Right lobe of liver (tissue), 6 donors: ENCODE results near the gene VARS2. TPM values are rescaled to one million over a fixed set of nuclear protein-coding genes. Genes with fewer than 3 reads are reported as not detected.
"Not testable (repeated sequence)": the region's sequence is repeated elsewhere in the genome, so short reads cannot be mapped to it uniquely, and the experiment has no call there.

Experiments used
- ATAC-seq, 4 donors: fragments of 200-7000 bp; cut with Tn5 transposase; one replicate each; pipeline ENCODE4 v1.9.1; 2020; ENCODE audit warnings: mild to moderate bottlenecking in 4 of 4, moderate library complexity in 4 of 4
- DNase-seq, 3 donors: peaks; one replicate each; pipeline ENCODE4 v3.0.0-alpha.2; 2020
- H3K27ac ChIP-seq, 3 donors: fragments of 200-600 bp; one replicate each; pipeline ENCODE4 v1.8.0; 2022
- H3K27me3 ChIP-seq, 2 donors: fragments of 200-600 bp; one replicate each; pipeline ENCODE4 v1.8.0; 2022
- H3K36me3 ChIP-seq, 4 donors: fragments of 200-600 bp; sonication (generic) in 1 of 4; one replicate each; pipeline versions ENCODE4 v1.5.1 to v1.8.0; 2017 to 2022; ENCODE audit warnings: control low read depth in 1 of 4
- H3K4me1 ChIP-seq, 4 donors: fragments of 200-600 bp; sonication (generic) in 1 of 4; one replicate each; pipeline versions ENCODE4 v1.5.1 to v1.8.0; 2017 to 2022; ENCODE audit warnings: control low read depth in 1 of 4
- H3K4me3 ChIP-seq, 3 donors: fragments of 200-600 bp; one replicate each; pipeline ENCODE4 v1.8.0; 2022
- H3K9me3 ChIP-seq, 4 donors: fragments of 200-600 bp; sonication (generic) in 1 of 4; one replicate each; pipeline versions ENCODE4 v1.5.1 to v1.8.0; 2017 to 2022; ENCODE audit warnings: control low read depth in 1 of 4
- POLR2A ChIP-seq: fragments of 450-650 bp; IDR thresholded peaks from one replicate; pipeline ENCODE4 v1.6.1; 2017; ENCODE audit warnings: antibody characterized with exemption, mild to moderate bottlenecking
- WGBS: methylation state at CpG from one replicate; pipeline ENCODE4 v1.1.6; 2018; ENCODE audit warnings: low coverage, low lambda C conversion rate; ENCODE audit not compliant: insufficient coverage; ENCODE audit errors: missing lambda C conversion rate; 5-methylcytosine and 5-hydroxymethylcytosine counted together
- intact Hi-C, 2 donors: fragments of 100-400 bp; cut with DNase I; formaldehyde crosslinking; loops; one replicate each; pipeline versions ENCODE4 v1.11.2 to v1.14.1; 2022
- long read RNA-seq: library from polyadenylated mRNA; unstranded; transcript quantifications from one replicate; pipeline ENCODE4 v2.0.0, GENCODE V29; 2019
- total RNA-seq, 6 experiments: library from RNA; depleted of rRNA in 2 of 6; stranded (reverse); fragments of >200 nt in 2 of 6; fragmentation: NEBNext Ultra II Directional in 3 of 6; extraction: Animal tissue kit (Norgen Biotek cat#: 25700) in 3 of 6; gene quantifications; one replicate each; pipeline versions ENCODE4 v1.1.0 to v1.2.4, GENCODE V29; 2016 to 2023
- TF ChIP-seq, protein P1 (sequence below), 4 donors: fragments of 200-600 bp in 3 of 4; fragments of 450-650 bp in 1 of 4; IDR thresholded peaks; one replicate each; pipeline versions ENCODE4 v1.5.1 to v1.8.0; 2016 to 2022; ENCODE audit warnings: antibody characterized with exemption in 4 of 4, mild to moderate bottlenecking in 2 of 4
- donor health status: DM: no; HTN: yes; CAD: no.
- donor health status: DM: no; HTN: no; CAD: no.
- donor health status: DM: no; HTN: no; CAD: no.
- donor health status: DM: no; HTN: yes; CAD: no.
- donor health status: DM: no; HTN: yes; CAD: no.

Gene VARS2
- total RNA-seq, result 10 to 100 TPM; 21.5 to 36.1 (median 25.9) TPM
- long read RNA-seq, result 0 reads

DNA sequence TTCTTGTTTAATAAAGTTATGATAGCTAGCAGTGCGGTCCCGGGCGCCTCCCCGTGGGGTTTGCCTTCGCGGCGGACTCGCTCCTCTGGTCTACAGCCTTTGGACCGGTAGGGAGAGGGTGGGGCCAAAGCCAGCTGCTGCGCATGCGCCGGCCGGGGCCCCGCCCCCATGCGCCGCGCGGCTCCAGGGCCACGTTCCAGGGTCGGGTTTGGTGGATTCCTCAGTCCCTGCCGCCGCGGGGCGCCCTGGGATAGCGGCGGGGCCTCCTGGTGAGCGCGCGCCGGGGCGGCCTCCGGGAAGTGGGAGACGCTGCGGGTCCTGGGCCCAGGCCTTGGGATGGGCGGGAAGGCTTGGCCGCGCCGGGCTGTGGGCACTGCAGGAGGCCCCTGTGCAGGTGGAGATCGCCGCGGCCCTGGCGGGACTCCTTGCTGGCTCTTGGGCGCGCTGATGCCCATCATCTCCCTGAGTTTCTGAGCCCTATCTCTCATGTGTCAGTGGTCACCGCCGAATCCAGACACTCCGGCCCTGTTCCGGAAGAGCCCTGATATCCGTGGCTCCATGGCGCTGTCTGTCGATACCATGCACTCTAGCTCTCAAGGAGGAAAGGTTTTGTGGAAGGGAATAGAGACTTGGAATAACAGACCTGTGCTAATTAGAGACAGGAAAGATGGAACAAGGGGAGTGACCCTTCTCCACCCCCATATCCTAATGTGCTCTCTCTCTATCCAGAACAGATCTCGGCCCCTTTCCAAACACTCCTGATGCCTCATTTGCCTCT lies at the start of gene VARS2:
Gene VARS2, plus strand, starts transcription at position 163 of the 778 bp plus-strand sequence. Its CDS starts 599 bp downstream, at position 762.
- WGBS, result 0% methylated on average over 7 of the region's 52 CpGs
- H3K36me3 ChIP-seq, result peaks cover 0 to 36% (median 11%) of the 10 kb centered on the region in 4 donors

DNA sequence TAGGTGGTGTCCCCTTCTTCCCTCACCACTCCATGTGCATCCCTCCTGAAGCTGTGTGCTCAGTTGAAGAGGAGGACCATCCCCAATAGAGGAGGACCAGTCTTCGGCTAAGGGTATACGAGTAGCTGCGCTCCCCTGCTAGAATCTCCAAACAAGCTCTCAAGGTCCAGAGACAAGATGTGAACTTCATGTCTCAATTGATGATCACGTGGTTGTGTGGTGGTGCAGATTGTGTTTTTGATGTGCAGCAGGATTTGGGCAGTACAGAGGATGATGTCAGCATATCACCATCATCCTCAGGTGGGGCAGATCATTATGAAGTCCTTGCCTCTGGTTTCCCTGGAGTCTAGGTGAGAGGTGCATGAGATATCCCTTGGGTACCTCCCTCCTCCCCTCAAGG lies 49.7 kb upstream of the VARS2 start:
- H3K27ac ChIP-seq, result no peak overlapping the region
- ATAC-seq (no peak), DNase-seq (no peak)
- 74% methylated on average over 4 of the region's 4 CpGs for WGBS
- no peak overlapping the region for H3K4me3 ChIP-seq
- no peaks in the 10 kb centered on the region for H3K36me3 ChIP-seq
- H3K9me3 ChIP-seq, result no peaks in the 10 kb centered on the region
- H3K4me1 ChIP-seq, result no peaks in the 10 kb centered on the region
- intact Hi-C loops, result no loop called here
- H3K27me3 ChIP-seq, result no peaks in the 10 kb centered on the region
- TF ChIP-seq POLR2A, result no peak
- TF ChIP-seq, protein P1, sequence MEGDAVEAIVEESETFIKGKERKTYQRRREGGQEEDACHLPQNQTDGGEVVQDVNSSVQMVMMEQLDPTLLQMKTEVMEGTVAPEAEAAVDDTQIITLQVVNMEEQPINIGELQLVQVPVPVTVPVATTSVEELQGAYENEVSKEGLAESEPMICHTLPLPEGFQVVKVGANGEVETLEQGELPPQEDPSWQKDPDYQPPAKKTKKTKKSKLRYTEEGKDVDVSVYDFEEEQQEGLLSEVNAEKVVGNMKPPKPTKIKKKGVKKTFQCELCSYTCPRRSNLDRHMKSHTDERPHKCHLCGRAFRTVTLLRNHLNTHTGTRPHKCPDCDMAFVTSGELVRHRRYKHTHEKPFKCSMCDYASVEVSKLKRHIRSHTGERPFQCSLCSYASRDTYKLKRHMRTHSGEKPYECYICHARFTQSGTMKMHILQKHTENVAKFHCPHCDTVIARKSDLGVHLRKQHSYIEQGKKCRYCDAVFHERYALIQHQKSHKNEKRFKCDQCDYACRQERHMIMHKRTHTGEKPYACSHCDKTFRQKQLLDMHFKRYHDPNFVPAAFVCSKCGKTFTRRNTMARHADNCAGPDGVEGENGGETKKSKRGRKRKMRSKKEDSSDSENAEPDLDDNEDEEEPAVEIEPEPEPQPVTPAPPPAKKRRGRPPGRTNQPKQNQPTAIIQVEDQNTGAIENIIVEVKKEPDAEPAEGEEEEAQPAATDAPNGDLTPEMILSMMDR (IDR thresholded peaks at IDR 0.05), result no peak

More for the DNA sequence above, at the start of gene VARS2:
- H3K4me3 ChIP-seq, result peak within 1 kb of the TSS; percentile 63 to 91 (median 78)
- H3K9me3 ChIP-seq, result no peaks in the 10 kb centered on the region
- H3K27ac ChIP-seq, result peak within 1 kb of the TSS; percentile 87 to 96 (median 94)
- no peaks in the 10 kb centered on the region for H3K27me3 ChIP-seq
- peak; percentile 90 to 93 (median 91) for ATAC-seq
- peak; percentile 96 for TF ChIP-seq POLR2A
- TF ChIP-seq, protein P1 (IDR thresholded peaks at IDR 0.05), result peak; percentile 27 to 57 (median 38)
- intact Hi-C loops, result no loop called here
- peaks cover 0 to 23% (median 9%) of the 10 kb centered on the region in 4 donors for H3K4me1 ChIP-seq
- peak; percentile 93 to 96 (median 95) for DNase-seq

DNA sequence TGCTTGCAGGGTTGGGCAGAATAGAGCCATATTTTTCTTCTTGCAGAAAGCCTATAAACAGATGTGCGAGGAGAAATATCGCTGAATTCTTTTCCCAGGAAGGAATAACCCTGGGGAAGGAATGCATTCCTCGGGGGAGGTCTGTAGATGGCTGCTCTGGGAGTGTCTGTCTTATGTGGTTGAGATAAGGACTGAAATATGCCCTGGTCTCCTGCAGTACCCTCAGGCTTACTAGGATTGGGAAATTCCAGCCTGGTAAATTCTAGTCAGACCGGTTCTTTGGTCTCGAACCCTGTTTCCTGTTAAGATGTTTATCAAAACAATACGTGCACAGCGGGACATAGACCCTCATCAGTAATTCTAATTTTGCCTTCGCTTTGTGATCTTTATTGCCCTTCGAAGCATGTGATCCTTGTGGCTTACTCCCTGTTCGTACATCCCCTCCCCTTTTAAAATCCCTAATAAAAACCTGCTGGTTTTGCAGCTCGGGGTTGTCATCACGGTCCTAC lies 44.7 kb upstream of the VARS2 start:
- H3K27ac ChIP-seq, H3K27me3 ChIP-seq, ATAC-seq, H3K4me3 ChIP-seq, intact Hi-C loops, DNase-seq, H3K9me3 ChIP-seq, H3K36me3 ChIP-seq, H3K4me1 ChIP-seq: not testable (repeated sequence)
- 82% methylated on average over 12 of the region's 12 CpGs for WGBS

DNA sequence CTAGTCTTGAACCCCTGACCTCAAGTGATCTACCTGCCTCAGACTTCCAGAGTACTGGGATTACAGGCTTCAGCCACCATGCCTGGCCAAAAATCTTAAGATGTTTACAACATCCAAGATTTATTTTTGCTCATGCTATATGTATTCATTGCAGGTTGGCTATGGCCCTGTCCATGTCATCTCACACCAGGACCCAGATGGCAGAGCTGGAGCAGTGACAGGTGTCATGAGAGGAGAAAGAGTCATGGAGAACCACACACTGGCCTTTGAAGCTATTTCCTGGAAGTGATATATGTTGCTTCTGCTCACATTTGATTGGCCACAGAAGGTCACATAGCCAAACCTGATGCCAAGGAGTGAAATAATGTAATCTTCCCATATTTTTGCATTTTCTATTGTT lies 43.5 kb upstream of the VARS2 start:
- Histone ChIP-seq H3K27ac (no peak overlapping the region), H3K4me1 (no peaks in the 10 kb centered on the region), H3K9me3 (no peaks in the 10 kb centered on the region), H3K27me3 (no peaks in the 10 kb centered on the region), H3K4me3 (no peak overlapping the region), H3K36me3 (no peaks in the 10 kb centered on the region)
- intact Hi-C loops, result no loop called here
- DNase-seq (no peak), ATAC-seq (no peak)
- TF ChIP-seq, protein P1 (IDR thresholded peaks at IDR 0.05), result no peak
- TF ChIP-seq POLR2A, result no peak

DNA sequence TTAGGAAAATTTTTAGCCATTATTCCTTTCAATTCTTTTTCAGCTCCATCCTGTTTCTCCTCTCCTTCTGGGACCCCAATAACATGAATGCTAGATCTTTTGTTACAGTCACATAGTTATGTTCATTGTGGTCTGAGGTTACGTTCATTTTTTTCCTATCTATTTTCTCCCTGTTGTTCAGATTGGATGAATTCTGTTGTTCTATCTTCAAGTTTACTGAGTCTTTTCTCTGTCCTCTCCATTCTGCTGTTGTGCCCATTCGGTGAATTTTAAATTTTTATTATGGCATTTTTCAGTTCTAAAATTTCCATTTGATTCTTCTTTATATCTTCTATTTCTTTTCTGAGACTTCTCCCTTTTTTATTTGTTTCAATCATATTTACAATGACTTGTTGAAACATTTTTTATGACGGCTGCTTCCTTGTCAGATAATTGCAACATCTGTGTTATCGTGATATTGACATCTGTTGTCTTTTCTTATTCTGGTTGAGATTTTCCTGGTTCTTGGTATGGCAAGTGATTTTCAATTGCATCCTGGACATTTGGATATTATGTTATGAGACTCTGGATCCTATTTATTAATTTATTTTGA lies 42.4 kb upstream of the VARS2 start:
- intact Hi-C loops, result no loop called here
- TF ChIP-seq, protein P1 (IDR thresholded peaks at IDR 0.05), result no peak
- no peak for TF ChIP-seq POLR2A
- Histone ChIP-seq H3K4me3 (no peak overlapping the region), H3K27me3 (no peaks in the 10 kb centered on the region), H3K9me3 (no peaks in the 10 kb centered on the region), H3K36me3 (no peaks in the 10 kb centered on the region), H3K4me1 (no peaks in the 10 kb centered on the region), H3K27ac (no peak overlapping the region)
- ATAC-seq (no peak), DNase-seq (no peak)
- WGBS, result 57% methylated on average over 4 of the region's 4 CpGs
